Stimulated activated memory B cell treated with anti-CD40 and anti-IgM and Interleukin-4, amounts not matched to agents 10 μg/mL and 1 μg/mL and 100 μg/mL, for 72 hours (primary cell): ENCODE measurements around the gene PCLO.
"Not testable (repeated sequence)": the region's sequence is repeated elsewhere in the genome, so short reads cannot be mapped to it uniquely, and the experiment has no call there.

Source experiments
- ATAC-seq: fragments of 150-1000 bp; cut with Tn5 transposase; 2 replicates; pipeline ENCODE4 v1.10.0; 2021
- H3K27ac Mint-ChIP-seq: one replicate; pipeline ENCODE4 v1.8.0; 2022; ENCODE audit warnings: mild to moderate bottlenecking, mixed read lengths
- H3K27me3 Mint-ChIP-seq: one replicate; pipeline ENCODE4 v1.8.0; 2022; ENCODE audit warnings: mixed read lengths
- H3K36me3 Mint-ChIP-seq: one replicate; pipeline ENCODE4 v1.8.0; 2022; ENCODE audit warnings: mixed read lengths
- H3K4me1 Mint-ChIP-seq: one replicate; pipeline ENCODE4 v1.8.0; 2022; ENCODE audit warnings: mixed read lengths
- H3K4me3 Mint-ChIP-seq: one replicate; pipeline ENCODE4 v1.8.0; 2022; ENCODE audit warnings: mild to moderate bottlenecking, moderate library complexity, mixed read lengths
- H3K9me3 Mint-ChIP-seq: one replicate; pipeline ENCODE4 v1.8.0; 2022; ENCODE audit warnings: mixed read lengths

The PCLO gene

GRCh38 chr7:82904871-82905270 lies 257.8 kb downstream of the PCLO start:
- no peak for ATAC-seq
- H3K9me3 Mint-ChIP-seq: peaks cover 3% of the 10 kb centered on the region
- no peak overlapping the region for H3K27ac Mint-ChIP-seq
- H3K4me1 Mint-ChIP-seq: no peaks in the 10 kb centered on the region
- no peak overlapping the region for H3K4me3 Mint-ChIP-seq
- no peaks in the 10 kb centered on the region for H3K36me3 Mint-ChIP-seq
- no peaks in the 10 kb centered on the region for H3K27me3 Mint-ChIP-seq

DNA sequence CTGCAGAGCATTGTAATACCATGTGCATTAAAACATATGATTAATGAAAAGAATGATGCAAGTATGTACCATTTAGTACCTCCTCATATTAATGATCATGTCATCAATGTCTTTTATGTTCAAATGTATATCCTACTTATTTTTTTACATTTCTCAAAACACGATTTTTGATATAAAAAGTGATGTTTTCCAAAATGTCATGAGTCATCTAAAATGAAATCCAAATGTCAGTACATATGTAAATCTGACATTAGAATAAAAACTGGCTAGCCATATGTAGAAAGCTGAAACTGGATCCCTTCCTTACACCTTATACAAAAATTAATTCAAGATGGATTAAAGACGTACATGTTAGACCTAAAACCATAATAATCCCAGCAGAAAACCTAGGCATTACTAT lies 261.6 kb downstream of the PCLO start:
- not testable (repeated sequence) for H3K4me3 Mint-ChIP-seq, H3K9me3 Mint-ChIP-seq

GRCh38 chr7:82897500-82897899 lies 265.2 kb downstream of the PCLO start:
- Mint-ChIP-seq H3K36me3 (no peaks in the 10 kb centered on the region), H3K4me3 (no peak overlapping the region), H3K4me1 (no peaks in the 10 kb centered on the region), H3K9me3 (no peaks in the 10 kb centered on the region), H3K27me3 (no peaks in the 10 kb centered on the region), H3K27ac (no peak overlapping the region)
- ATAC-seq: no peak

More for the DNA sequence above, 261.6 kb downstream of the PCLO start:
- H3K27me3 Mint-ChIP-seq, H3K4me1 Mint-ChIP-seq, H3K27ac Mint-ChIP-seq, ATAC-seq, H3K36me3 Mint-ChIP-seq: not testable (repeated sequence)

GRCh38 chr7:82894341-82894740 lies 268.3 kb downstream of the PCLO start:
- H3K27ac Mint-ChIP-seq, H3K4me3 Mint-ChIP-seq, H3K9me3 Mint-ChIP-seq, H3K4me1 Mint-ChIP-seq, H3K36me3 Mint-ChIP-seq, ATAC-seq, H3K27me3 Mint-ChIP-seq: not testable (repeated sequence)

DNA sequence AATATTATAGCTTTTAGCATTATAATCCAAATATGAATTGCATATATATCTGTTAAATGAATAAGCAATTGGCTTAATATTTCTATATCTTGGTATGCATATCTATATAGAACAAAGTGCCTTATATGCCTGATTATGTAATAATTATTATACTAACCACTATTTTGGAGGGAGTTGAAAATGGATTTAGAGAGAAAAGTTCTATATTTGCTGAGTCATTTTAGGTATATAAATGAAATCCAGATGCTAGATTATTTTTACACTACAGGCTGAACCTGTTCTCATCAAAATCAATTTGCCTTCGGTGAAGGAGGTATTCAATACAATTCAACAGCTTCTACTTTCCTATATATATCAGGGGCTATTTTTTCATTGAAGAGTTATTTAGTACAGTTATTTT lies 276.4 kb downstream of the PCLO start:
- H3K4me1 Mint-ChIP-seq: no peaks in the 10 kb centered on the region
- no peak for ATAC-seq
- H3K36me3 Mint-ChIP-seq: no peaks in the 10 kb centered on the region
- no peak overlapping the region for H3K27ac Mint-ChIP-seq
- H3K4me3 Mint-ChIP-seq: no peak overlapping the region
- H3K27me3 Mint-ChIP-seq: no peaks in the 10 kb centered on the region
- H3K9me3 Mint-ChIP-seq: no peaks in the 10 kb centered on the region

- Mint-ChIP-seq H3K27ac (no peak overlapping the region), H3K9me3 (peaks cover 15% of the 10 kb centered on the region), H3K4me1 (no peaks in the 10 kb centered on the region), H3K27me3 (no peaks in the 10 kb centered on the region), H3K36me3 (no peaks in the 10 kb centered on the region), H3K4me3 (no peak overlapping the region)
- no peak for ATAC-seq
Measured at GRCh38 chr7:82865856-82866255, 296.8 kb downstream of the PCLO start.

- Mint-ChIP-seq H3K36me3 (no peaks in the 10 kb centered on the region), H3K9me3 (peaks cover 16% of the 10 kb centered on the region), H3K27ac (no peak overlapping the region), H3K27me3 (no peaks in the 10 kb centered on the region), H3K4me1 (no peaks in the 10 kb centered on the region), H3K4me3 (no peak overlapping the region)
- no peak for ATAC-seq
Measured at GRCh38 chr7:82859106-82859850, 303.4 kb downstream of the PCLO start.

- Mint-ChIP-seq H3K27me3 (no peaks in the 10 kb centered on the region), H3K9me3 (no peaks in the 10 kb centered on the region), H3K4me1 (no peaks in the 10 kb centered on the region), H3K27ac (no peak overlapping the region), H3K4me3 (no peak overlapping the region), H3K36me3 (no peaks in the 10 kb centered on the region)
- no peak for ATAC-seq
Measured at GRCh38 chr7:82851121-82851520, 311.6 kb downstream of the PCLO start.

DNA sequence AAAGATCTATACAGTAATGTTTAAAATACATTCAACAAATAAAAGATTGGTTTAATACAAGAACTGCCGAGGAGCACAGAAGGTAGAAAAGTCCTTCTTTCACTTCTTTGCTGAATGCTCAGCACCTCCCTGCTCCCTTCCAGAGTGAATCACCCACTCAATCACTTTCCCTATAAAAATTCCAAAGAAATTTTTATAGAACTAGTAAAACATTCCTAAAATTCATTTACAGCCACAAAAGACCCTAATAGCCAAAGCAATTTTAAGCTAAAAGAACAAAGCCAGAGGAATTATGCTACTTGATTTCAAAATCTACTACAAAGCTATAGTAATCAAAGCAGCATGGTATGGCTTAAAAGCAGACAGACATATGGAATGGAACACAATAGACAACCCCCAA lies 320.9 kb downstream of the PCLO start:
- Mint-ChIP-seq H3K27me3 (no peaks in the 10 kb centered on the region), H3K9me3 (peaks cover 5% of the 10 kb centered on the region), H3K36me3 (no peaks in the 10 kb centered on the region), H3K4me1 (no peaks in the 10 kb centered on the region), H3K27ac (no peak overlapping the region), H3K4me3 (no peak overlapping the region)
- no peak for ATAC-seq

GRCh38 chr7:82840061-82840460 lies 322.6 kb downstream of the PCLO start:
- Mint-ChIP-seq H3K4me3 (no peak overlapping the region), H3K4me1 (no peaks in the 10 kb centered on the region), H3K36me3 (no peaks in the 10 kb centered on the region), H3K9me3 (peaks cover 5% of the 10 kb centered on the region), H3K27ac (no peak overlapping the region), H3K27me3 (no peaks in the 10 kb centered on the region)
- no peak for ATAC-seq

- H3K4me3 Mint-ChIP-seq: no peak overlapping the region
- no peaks in the 10 kb centered on the region for H3K4me1 Mint-ChIP-seq
- H3K9me3 Mint-ChIP-seq: peaks cover 5% of the 10 kb centered on the region
- no peak for ATAC-seq
- no peaks in the 10 kb centered on the region for H3K27me3 Mint-ChIP-seq
- H3K27ac Mint-ChIP-seq: no peak overlapping the region
- H3K36me3 Mint-ChIP-seq: no peaks in the 10 kb centered on the region
Measured at GRCh38 chr7:82839555-82839954, 323.1 kb downstream of the PCLO start.

GRCh38 chr7:82839063-82839462 lies 323.6 kb downstream of the PCLO start:
- H3K4me1 Mint-ChIP-seq: no peaks in the 10 kb centered on the region
- no peak overlapping the region for H3K27ac Mint-ChIP-seq
- H3K36me3 Mint-ChIP-seq: no peaks in the 10 kb centered on the region
- H3K4me3 Mint-ChIP-seq: no peak overlapping the region
- no peak for ATAC-seq
- H3K9me3 Mint-ChIP-seq: peaks cover 5% of the 10 kb centered on the region
- H3K27me3 Mint-ChIP-seq: no peaks in the 10 kb centered on the region

- Mint-ChIP-seq H3K9me3 (peaks cover 5% of the 10 kb centered on the region), H3K4me3 (no peak overlapping the region), H3K27me3 (no peaks in the 10 kb centered on the region), H3K4me1 (no peaks in the 10 kb centered on the region), H3K27ac (no peak overlapping the region), H3K36me3 (no peaks in the 10 kb centered on the region)
- no peak for ATAC-seq
Measured at GRCh38 chr7:82838314-82838713, 324.4 kb downstream of the PCLO start.

- no peaks in the 10 kb centered on the region for H3K4me1 Mint-ChIP-seq
- no peaks in the 10 kb centered on the region for H3K36me3 Mint-ChIP-seq
- peaks cover 4% of the 10 kb centered on the region for H3K9me3 Mint-ChIP-seq
- H3K4me3 Mint-ChIP-seq: no peak overlapping the region
- ATAC-seq: no peak
- no peaks in the 10 kb centered on the region for H3K27me3 Mint-ChIP-seq
- no peak overlapping the region for H3K27ac Mint-ChIP-seq
Measured at GRCh38 chr7:82823073-82823472, 339.6 kb downstream of the PCLO start.

DNA sequence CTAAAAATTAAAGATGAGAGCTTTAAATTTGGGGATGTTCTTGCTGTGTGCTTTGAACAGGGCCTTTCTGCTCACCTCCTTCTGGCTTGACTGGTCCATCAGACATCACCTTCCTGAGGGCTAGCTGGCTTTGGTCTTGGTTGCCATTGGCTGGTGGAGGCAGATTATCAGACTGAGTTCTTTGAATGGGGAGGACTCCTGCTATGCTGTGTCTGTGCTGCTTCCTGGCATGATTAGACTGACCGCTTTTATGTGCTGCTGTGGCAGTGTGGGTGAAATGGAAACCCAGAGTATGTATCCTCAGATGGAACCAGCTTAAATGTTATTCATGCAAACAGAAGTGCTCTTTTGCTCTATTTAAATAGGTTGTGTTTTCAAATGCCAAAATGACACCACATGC lies 341.6 kb downstream of the PCLO start:
- H3K4me1 Mint-ChIP-seq: no peaks in the 10 kb centered on the region
- peaks cover 7% of the 10 kb centered on the region for H3K9me3 Mint-ChIP-seq
- no peak for ATAC-seq
- no peaks in the 10 kb centered on the region for H3K27me3 Mint-ChIP-seq
- no peak overlapping the region for H3K27ac Mint-ChIP-seq
- H3K36me3 Mint-ChIP-seq: no peaks in the 10 kb centered on the region
- H3K4me3 Mint-ChIP-seq: no peak overlapping the region

- H3K27me3 Mint-ChIP-seq: no peaks in the 10 kb centered on the region
- H3K4me3 Mint-ChIP-seq: no peak overlapping the region
- no peaks in the 10 kb centered on the region for H3K36me3 Mint-ChIP-seq
- no peak for ATAC-seq
- no peak overlapping the region for H3K27ac Mint-ChIP-seq
- H3K4me1 Mint-ChIP-seq: no peaks in the 10 kb centered on the region
- H3K9me3 Mint-ChIP-seq: peaks cover 8% of the 10 kb centered on the region
Measured at GRCh38 chr7:82818171-82818570, 344.5 kb downstream of the PCLO start.

GRCh38 chr7:82816272-82816671 lies 346.4 kb downstream of the PCLO start:
- no peaks in the 10 kb centered on the region for H3K27me3 Mint-ChIP-seq
- peaks cover 4% of the 10 kb centered on the region for H3K9me3 Mint-ChIP-seq
- H3K4me1 Mint-ChIP-seq: no peaks in the 10 kb centered on the region
- no peaks in the 10 kb centered on the region for H3K36me3 Mint-ChIP-seq
- H3K27ac Mint-ChIP-seq: no peak overlapping the region
- H3K4me3 Mint-ChIP-seq: no peak overlapping the region
- ATAC-seq: no peak
